T-helper 2 cell treated with Interferon-gamma antibody and Interleukin-4, amounts not matched to agents 5 μg/mL and 100 μg/mL, for 36 hours (primary cell): Measurements from ENCODE around the gene TOPAZ1.

ENCODE experiments used
- DNase-seq: peaks from one replicate; pipeline ENCODE4 v3.0.0; 2021; ENCODE audit warnings: low spot score
- H3K27ac Mint-ChIP-seq: one replicate; pipeline ENCODE4 v1.8.0; 2021; ENCODE audit warnings: mild to moderate bottlenecking, mixed read lengths
- H3K27me3 Mint-ChIP-seq: one replicate; pipeline ENCODE4 v1.8.0; 2021; ENCODE audit warnings: low read depth, mixed read lengths
- H3K36me3 Mint-ChIP-seq: one replicate; pipeline ENCODE4 v1.8.0; 2021; ENCODE audit warnings: low read depth, mixed read lengths
- H3K4me1 Mint-ChIP-seq: one replicate; pipeline ENCODE4 v1.8.0; 2021; ENCODE audit warnings: low read depth, mixed read lengths
- H3K4me3 Mint-ChIP-seq: one replicate; pipeline ENCODE4 v1.8.0; 2022; ENCODE audit warnings: mild to moderate bottlenecking, moderate library complexity, mixed read lengths
- H3K9me3 Mint-ChIP-seq: one replicate; pipeline ENCODE4 v1.8.0; 2021; ENCODE audit warnings: mixed read lengths

Gene TOPAZ1

DNA sequence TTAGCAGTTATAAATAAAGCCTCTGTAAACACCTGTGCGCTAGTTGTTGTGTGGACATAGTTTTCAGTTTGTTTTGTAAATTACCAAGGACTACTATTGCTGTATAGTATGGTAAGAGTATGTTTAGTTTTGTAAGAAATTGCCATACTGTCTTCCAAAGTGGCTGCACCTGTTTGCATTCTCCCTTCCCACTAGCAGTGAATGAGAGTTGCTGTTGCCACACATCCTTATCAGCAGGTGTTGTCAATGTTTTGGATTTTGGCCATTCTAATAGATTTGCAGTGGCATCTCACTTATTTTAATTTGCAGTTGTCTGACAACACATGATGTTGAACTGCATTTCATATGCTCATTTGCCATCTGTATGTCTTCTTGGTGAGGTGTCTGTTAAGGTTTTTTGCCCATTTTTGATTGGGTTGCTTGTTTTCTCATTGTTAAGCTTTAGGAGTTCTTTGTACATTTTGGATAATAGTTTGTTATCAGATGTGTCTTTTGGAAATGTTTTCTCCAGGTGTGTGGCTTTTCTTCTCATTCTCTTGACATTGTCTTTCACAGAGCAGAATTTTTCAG, 111.8 kb downstream of the TOPAZ1 start:
- peaks cover 25% of the 10 kb centered on the region for H3K36me3 Mint-ChIP-seq
- no peak overlapping the region for H3K4me3 Mint-ChIP-seq
- no peaks in the 10 kb centered on the region for H3K27me3 Mint-ChIP-seq
- H3K9me3 Mint-ChIP-seq, result no peaks in the 10 kb centered on the region
- H3K4me1 Mint-ChIP-seq, result peaks cover 2% of the 10 kb centered on the region
- H3K27ac Mint-ChIP-seq, result no peak overlapping the region
- DNase-seq, result no peak

- H3K4me1 Mint-ChIP-seq, result no peaks in the 10 kb centered on the region
- no peaks in the 10 kb centered on the region for H3K27me3 Mint-ChIP-seq
- no peaks in the 10 kb centered on the region for H3K9me3 Mint-ChIP-seq
- no peak for DNase-seq
- peaks cover 28% of the 10 kb centered on the region for H3K36me3 Mint-ChIP-seq
- no peak overlapping the region for H3K27ac Mint-ChIP-seq
- no peak overlapping the region for H3K4me3 Mint-ChIP-seq
These were observed 113.8 kb downstream of the TOPAZ1 start for GRCh38 chr3:44355362-44356033.

DNA sequence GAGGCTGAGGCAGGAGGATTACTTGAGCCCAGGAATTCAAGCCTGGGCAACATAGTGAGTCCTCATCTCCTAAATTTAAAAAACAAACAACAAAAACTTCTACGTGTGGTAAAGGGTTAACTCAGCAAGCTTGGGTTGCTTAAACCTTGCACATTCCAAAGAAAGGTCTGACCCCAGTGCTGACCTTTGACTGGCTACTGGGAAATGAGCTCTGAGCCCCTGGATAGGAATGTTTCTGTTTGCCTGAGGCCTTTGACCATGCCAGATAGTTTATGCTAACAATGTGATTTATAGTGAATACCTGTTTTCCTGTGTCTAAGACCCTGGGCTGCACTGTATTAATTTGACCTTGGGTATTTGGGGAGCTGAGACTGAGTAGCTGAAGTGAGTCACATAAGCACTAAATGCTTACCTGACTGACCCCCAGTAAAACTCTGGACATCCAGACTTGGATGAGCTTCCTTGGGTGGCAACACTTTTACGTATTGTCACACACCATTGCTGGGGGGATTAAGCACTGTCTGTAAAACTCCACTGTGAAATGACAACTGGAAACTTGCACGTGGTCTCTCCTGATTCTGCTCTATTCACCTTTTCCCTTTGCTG, 117.6 kb downstream of the TOPAZ1 start:
- Mint-ChIP-seq H3K36me3 (peaks cover 14% of the 10 kb centered on the region), H3K4me1 (no peaks in the 10 kb centered on the region), H3K27me3 (no peaks in the 10 kb centered on the region), H3K4me3 (no peak overlapping the region), H3K27ac (no peak overlapping the region), H3K9me3 (no peaks in the 10 kb centered on the region)
- no peak for DNase-seq

- H3K4me3 Mint-ChIP-seq, result no peak overlapping the region
- H3K36me3 Mint-ChIP-seq, result peaks cover 12% of the 10 kb centered on the region
- no peaks in the 10 kb centered on the region for H3K9me3 Mint-ChIP-seq
- H3K27me3 Mint-ChIP-seq, result no peaks in the 10 kb centered on the region
- no peaks in the 10 kb centered on the region for H3K4me1 Mint-ChIP-seq
- H3K27ac Mint-ChIP-seq, result no peak overlapping the region
- no peak for DNase-seq
These were observed 121.9 kb downstream of the TOPAZ1 start for GRCh38 chr3:44363591-44363990.

- H3K27ac Mint-ChIP-seq, result no peak overlapping the region
These were observed 124.3 kb downstream of the TOPAZ1 start for GRCh38 chr3:44365952-44366351.

DNA sequence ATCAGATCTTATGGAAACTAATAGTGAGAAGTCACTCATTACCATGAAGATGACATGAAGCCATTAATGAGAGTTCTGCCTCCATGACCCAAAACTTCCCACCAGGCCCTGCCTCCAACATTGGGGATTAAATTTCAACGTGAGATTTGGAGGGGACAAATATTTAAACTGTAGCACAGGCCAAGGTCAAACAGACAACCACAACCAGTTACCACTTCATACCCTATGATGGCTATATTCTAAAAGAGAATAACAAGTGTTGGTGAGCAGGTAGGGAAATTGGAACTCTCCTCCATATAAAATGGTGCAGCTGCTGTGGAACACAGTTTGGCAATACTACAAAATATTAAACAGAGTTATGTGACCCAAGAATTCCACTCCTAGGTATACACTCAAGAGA, 133.8 kb downstream of the TOPAZ1 start:
- Mint-ChIP-seq H3K4me3 (no peak overlapping the region), H3K4me1 (no peaks in the 10 kb centered on the region), H3K27ac (no peak overlapping the region), H3K27me3 (peaks cover 2% of the 10 kb centered on the region), H3K36me3 (peaks cover 7% of the 10 kb centered on the region), H3K9me3 (peaks cover 22% of the 10 kb centered on the region)
- no peak for DNase-seq

More at GRCh38 chr3:44365952-44366351, 124.3 kb downstream of the TOPAZ1 start:
- H3K4me1 Mint-ChIP-seq, result no peaks in the 10 kb centered on the region
- no peaks in the 10 kb centered on the region for H3K9me3 Mint-ChIP-seq
- no peaks in the 10 kb centered on the region for H3K27me3 Mint-ChIP-seq
- no peak for DNase-seq
- no peak overlapping the region for H3K4me3 Mint-ChIP-seq
- peaks cover 15% of the 10 kb centered on the region for H3K36me3 Mint-ChIP-seq
